ENCODE measurements around the gene GJA3. TPM values are rescaled to one million over a fixed set of nuclear protein-coding genes. Genes with fewer than 3 reads are reported as not detected.

Gene GJA3
- total and polyA plus RNA-seq, 2 of the 8 experiments (the other 6 are each of a cell fraction or from before 2014, with no cell fraction given), result 0.12 to 0.60 TPM

- H4K91ac ChIP-seq (replicated peaks; ENCODE audit: insufficient read length, low read length), result no peak overlapping the region
- no peak overlapping the region for H3K9ac ChIP-seq (replicated peaks in 1 of 4; ENCODE audit: extremely low read depth in 1 of 4, low read depth in 3 of 4, low read length in 3 of 4)
- H3K23ac ChIP-seq (ENCODE audit: insufficient read length), result no peak overlapping the region
- WGBS, 2 experiments (ENCODE audit: extremely low coverage in 1 of 2, insufficient coverage in 1 of 2, insufficient read length in 1 of 2, insufficient replicate concordance in 2 of 2, low coverage in 1 of 2, low lambda C conversion rate in 2 of 2, missing lambda C conversion rate in 1 of 2), result 95% methylated on average over 16 of the region's 16 CpGs; no CpG with 5 or more reads in 1 of the 2 experiments
- no peaks in the 10 kb centered on the region for H3K36me3 ChIP-seq (ENCODE audit: control insufficient read depth in 2 of 4, insufficient read depth in 4 of 4, low read length in 3 of 4)
- H2BK20ac ChIP-seq (ENCODE audit: low read length), result no peak overlapping the region
- no peak overlapping the region for H3K18ac ChIP-seq (ENCODE audit: extremely low read depth, low read length)
- H4K5ac ChIP-seq (ENCODE audit: insufficient read length, low read depth, low read length), result no peak overlapping the region
- no peak overlapping the region for H4K8ac ChIP-seq (ENCODE audit: extremely low read depth, insufficient read depth, low read length)
- no peaks in the 10 kb centered on the region for H3K23me2 ChIP-seq (ENCODE audit: low read depth, low read length)
- H2BK15ac ChIP-seq (ENCODE audit: low read length), result no peak overlapping the region
- TF ChIP-seq TBP (IDR thresholded peaks at IDR 0.05; ENCODE audit: low read depth, low read length), result no peak
- no peak for TF ChIP-seq EP300 (IDR thresholded peaks at IDR 0.05; ENCODE audit: borderline replicate concordance in 1 of 2, low read depth in 2 of 2, low read length in 2 of 2)
- no peak for TF ChIP-seq SIRT6 (IDR thresholded peaks at IDR 0.05; ENCODE audit: low read length)
- no peak for TF ChIP-seq TEAD4 (IDR thresholded peaks at IDR 0.05; ENCODE audit: low read depth, low read length)
- TF ChIP-seq PHF8 (conservative IDR thresholded peaks at IDR 0.05; ENCODE audit: low read depth, low read length), result no peak
- no peak for TF ChIP-seq RNF2 (IDR thresholded peaks at IDR 0.05; ENCODE audit: borderline replicate concordance, low read depth, low read length, missing control alignments, poor library complexity, severe bottlenecking)
- TF ChIP-seq MAFK (IDR thresholded peaks at IDR 0.05; ENCODE audit: low read depth, low read length), result no peak
- no peaks in the 10 kb centered on the region for H3K27me3 ChIP-seq (replicated peaks in 1 of 4; ENCODE audit: control insufficient read depth in 3 of 4, extremely low read depth in 1 of 4, insufficient read depth in 3 of 4, low read length in 3 of 4)
- H4K20me1 ChIP-seq (replicated peaks in 1 of 2; ENCODE audit: control insufficient read depth in 1 of 2, insufficient read depth in 2 of 2, low read length in 2 of 2), result no peaks in the 10 kb centered on the region
- H3K4me1 ChIP-seq (replicated peaks in 1 of 4; ENCODE audit: control insufficient read depth in 3 of 4, insufficient read depth in 4 of 4, low read length in 3 of 4), result no peaks in the 10 kb centered on the region; a peak in 1 of 7 replicates
- no peak overlapping the region for H3K27ac ChIP-seq (ENCODE audit: low read depth, low read length)
- no peak overlapping the region for H2AK5ac ChIP-seq (ENCODE audit: low read depth, low read length)
- H3K14ac ChIP-seq (ENCODE audit: insufficient read length), result no peak overlapping the region
- ChIA-PET POLR2A (ENCODE audit: partially characterized antibody) (no interaction called here), CTCF (ENCODE audit: partially characterized antibody) (interaction anchor here (0.6 to 1.8 kb wide), 2 partner anchors 19 to 41 kb away, joined by 3 to 5 read pairs; no protein-coding TSS in a partner anchor)
- H3K79me1 ChIP-seq (ENCODE audit: low read depth, low read length), result no peaks in the 10 kb centered on the region
- H3K56ac ChIP-seq (replicated peaks; ENCODE audit: insufficient read length, low read depth, low read length), result no peak overlapping the region
- H3K4me3 ChIP-seq (ENCODE audit: extremely low read depth in 1 of 4, insufficient read depth in 2 of 4, low read depth in 3 of 4, low read length in 4 of 4), result no peak overlapping the region
- no peaks in the 10 kb centered on the region for H3K9me3 ChIP-seq (ENCODE audit: insufficient read depth in 2 of 2, low read depth in 1 of 2, low read length in 1 of 2)
- no peak for DNase-seq (ENCODE audit: low read depth in 1 of 2, low spot score in 2 of 2)
- FAIRE-seq, result no peak
- H3K4me2 ChIP-seq (ENCODE audit: insufficient read depth in 1 of 2, low read depth in 2 of 2, low read length in 2 of 2), result no peak overlapping the region
- H3K4ac ChIP-seq (replicated peaks; ENCODE audit: insufficient read length, low read depth, low read length), result no peak overlapping the region
- no peak overlapping the region for H2AFZ ChIP-seq (ENCODE audit: low read length)
- no peak overlapping the region for H2BK12ac ChIP-seq (ENCODE audit: low read depth, low read length)
- no peak overlapping the region for H2BK5ac ChIP-seq (ENCODE audit: low read depth, low read length)
- H2BK120ac ChIP-seq (replicated peaks; ENCODE audit: low read depth, low read length), result no peak overlapping the region
- H3K79me2 ChIP-seq (ENCODE audit: control insufficient read depth in 1 of 2, insufficient read depth in 2 of 2, low read length in 2 of 2), result no peaks in the 10 kb centered on the region
Observed at GRCh38 chr13:20148501-20149183, 12.2 kb downstream of the GJA3 start.
